SK-N-SH (cell line): ENCODE data around the gene SKI. TPM values are rescaled to one million over a fixed set of nuclear protein-coding genes. Genes with fewer than 3 reads are reported as not detected.

Experiments
- CTCF ChIA-PET: fragments of 300-600, 350-600 bp; formaldehyde crosslinking; extraction: SDS; loops from one replicate; lab custom pipeline; 2021; lab: Yijun Ruan, JAX
- POLR2A ChIA-PET: fragments of 350-600 bp; sonication (Branson Sonifier 250); formaldehyde crosslinking; extraction: SDS; loops from one replicate; lab custom pipeline; 2020; ENCODE audit warnings: antibody characterized with exemption, inconsistent platforms; lab: Yijun Ruan, JAX
- DNase-seq: peaks from one replicate; pipeline ENCODE4 v3.0.0; 2012
- H2AFZ ChIP-seq: fragments of 200-600 bp; sonication (generic); 2 replicates; pipeline ENCODE4 v1.8.1; 2016; ENCODE audit warnings: antibody characterized with exemption, mild to moderate bottlenecking, low read depth
- H3F3A ChIP-seq: fragments of 200-600 bp; sonication (generic); replicated peaks from 2 replicates; pipeline ENCODE3; 2016; ENCODE audit warnings: antibody characterized with exemption, mild to moderate bottlenecking; ENCODE audit not compliant: insufficient read depth
- H3K27ac ChIP-seq, 2 experiments: fragments of 200-500 bp in 1 of 2; fragments of 200-600 bp in 1 of 2; sonication (Bioruptor generic) in 1 of 2; sonication (generic), shearing (Covaris generic) in 1 of 2; 2 replicates each; pipeline versions ENCODE4 v1.5.1 to v1.6.1; 2014 to 2016; ENCODE audit warnings: low read depth in 2 of 2, inconsistent platforms in 1 of 2, low read length in 1 of 2, mild to moderate bottlenecking in 1 of 2, mixed read lengths in 1 of 2
- H3K27me3 ChIP-seq: fragments of 200-600 bp; sonication (generic), shearing (Covaris generic); 2 replicates; pipeline ENCODE4 v1.6.1; 2016; ENCODE audit warnings: mixed run types; ENCODE audit not compliant: insufficient read depth
- H3K36me3 ChIP-seq, 2 experiments: fragments of 200-500 bp in 1 of 2; fragments of 200-600 bp in 1 of 2; sonication (Bioruptor generic) in 1 of 2; sonication (generic) in 1 of 2; replicated peaks in 1 of 2; 2 replicates each; pipeline versions ENCODE3 to v1.5.1; 2014 to 2016; ENCODE audit warnings: low read length in 1 of 2, mild to moderate bottlenecking in 1 of 2; ENCODE audit not compliant: insufficient read depth in 2 of 2, control insufficient read depth in 1 of 2
- H3K4me1 ChIP-seq, 2 experiments: fragments of 200-500 bp in 1 of 2; fragments of 200-600 bp in 1 of 2; sonication (Bioruptor generic) in 1 of 2; sonication (generic), shearing (Covaris generic) in 1 of 2; 2 replicates each; pipeline versions ENCODE4 v1.5.1 to v1.6.1; 2014 to 2016; ENCODE audit warnings: low read depth in 1 of 2, low read length in 1 of 2, mixed run types in 1 of 2; ENCODE audit not compliant: insufficient read depth in 2 of 2, control insufficient read depth in 1 of 2
- H3K4me2 ChIP-seq: fragments of 200-600 bp; sonication (generic), shearing (Covaris generic); 2 replicates; pipeline ENCODE4 v1.6.1; 2017; ENCODE audit warnings: mixed run types
- H3K4me3 ChIP-seq, 2 experiments: fragments of 200-500 bp in 1 of 2; fragments of 200-600 bp in 1 of 2; sonication (Bioruptor generic) in 1 of 2; sonication (generic), shearing (Covaris generic) in 1 of 2; 2 replicates each; pipeline versions ENCODE4 v1.5.1 to v1.8.1; 2014 to 2016; ENCODE audit warnings: low read depth in 2 of 2, inconsistent platforms in 1 of 2, low read length in 1 of 2, mild to moderate bottlenecking in 1 of 2, mixed read lengths in 1 of 2, moderate library complexity in 1 of 2
- H3K79me2 ChIP-seq: fragments of 200-600 bp; sonication (generic); 2 replicates; pipeline ENCODE4 v1.8.1; 2017; ENCODE audit warnings: mild to moderate bottlenecking; ENCODE audit not compliant: insufficient read depth
- H3K9ac ChIP-seq: fragments of 200-600 bp; sonication (generic); 2 replicates; pipeline ENCODE4 v1.6.1; 2017; ENCODE audit warnings: mixed run types
- H3K9me2 ChIP-seq: fragments of 200-600 bp; sonication (generic); 2 replicates; pipeline ENCODE4 v1.6.1; 2017; ENCODE audit warnings: mixed run types
- H3K9me3 ChIP-seq: fragments of 200-600 bp; sonication (generic); 2 replicates; pipeline ENCODE4 v1.6.1; 2017; ENCODE audit warnings: mixed run types, mild to moderate bottlenecking, moderate library complexity
- H4K20me1 ChIP-seq: fragments of 200-600 bp; sonication (generic); 2 replicates; pipeline ENCODE4 v1.6.1; 2017; ENCODE audit warnings: mild to moderate bottlenecking, mixed run types; ENCODE audit not compliant: insufficient read depth
- ELF1 ChIP-seq: IDR thresholded peaks from 2 replicates; pipeline ENCODE4 v1.4.0; 2012
- EP300 ChIP-seq, 2 experiments: IDR thresholded peaks; 2 replicates each; pipeline versions ENCODE4 v1.4.0 to v1.6.1; 2012; ENCODE audit warnings: borderline replicate concordance in 1 of 2, low read depth in 1 of 2, low read length in 1 of 2
- EZH2phosphoT487 ChIP-seq: fragments of 200-600 bp; sonication (generic); IDR thresholded peaks from 2 replicates; pipeline ENCODE4 v1.6.1; 2017; ENCODE audit warnings: low read depth, mixed run types, mild to moderate bottlenecking, antibody characterized with exemption, moderate library complexity, borderline replicate concordance
- FOSL2 ChIP-seq: IDR thresholded peaks from 2 replicates; pipeline ENCODE4 v1.4.0; 2012; ENCODE audit warnings: low read depth, mild to moderate bottlenecking, moderate library complexity, borderline replicate concordance
- FOXM1 ChIP-seq: IDR thresholded peaks from 2 replicates; pipeline ENCODE4 v1.4.0; 2012; ENCODE audit warnings: low read depth, mild to moderate bottlenecking
- GABPA ChIP-seq: IDR thresholded peaks from 2 replicates; pipeline ENCODE4 v1.4.0; 2012; ENCODE audit warnings: low read depth, mild to moderate bottlenecking
- GATA2 ChIP-seq: sonication (generic); formaldehyde crosslinking; IDR thresholded peaks from 2 replicates; pipeline ENCODE4 v1.5.0; 2020; ENCODE audit warnings: mild to moderate bottlenecking, missing genetic modification reagents
- MXI1 ChIP-seq: IDR thresholded peaks from 2 replicates; pipeline ENCODE4 v1.6.1; 2012; ENCODE audit warnings: mild to moderate bottlenecking, low read depth, low read length, improper control_type of control experiment
- NFIC ChIP-seq: IDR thresholded peaks from 2 replicates; pipeline ENCODE4 v1.4.0; 2012; ENCODE audit warnings: borderline replicate concordance
- RAD21 ChIP-seq: IDR thresholded peaks from 2 replicates; pipeline ENCODE4 v1.6.1; 2012; ENCODE audit warnings: mild to moderate bottlenecking, low read length
- TAF1 ChIP-seq: IDR thresholded peaks from 2 replicates; pipeline ENCODE4 v1.6.1; 2012; ENCODE audit warnings: low read depth, mild to moderate bottlenecking, low read length, moderate library complexity, borderline replicate concordance
- TCF12 ChIP-seq: IDR thresholded peaks from 2 replicates; pipeline ENCODE4 v1.4.0; 2012
- YY1 ChIP-seq: IDR thresholded peaks from 2 replicates; pipeline ENCODE4 v1.4.0; 2012; ENCODE audit warnings: low read depth, mild to moderate bottlenecking
- WGBS: methylation state at CpG from one replicate; pipeline ENCODE4 v1.1.6; 2017; ENCODE audit warnings: low lambda C conversion rate; 5-methylcytosine and 5-hydroxymethylcytosine counted together
- polyA plus RNA-seq, 3 experiments: library from polyadenylated mRNA; depleted of rRNA; stranded (reverse); fragments of >200 nt; gene quantifications; 2 replicates each; pipeline ENCODE4 v1.2.3, GENCODE V29; 2012
- TF ChIP-seq, protein P1 (sequence below): IDR thresholded peaks from 2 replicates; pipeline ENCODE4 v1.4.0; 2012; ENCODE audit warnings: low read depth
- TF ChIP-seq, protein P2 (sequence below): IDR thresholded peaks from 2 replicates; pipeline ENCODE4 v1.4.0; 2012; ENCODE audit warnings: low read depth, borderline replicate concordance
- TF ChIP-seq, protein P3 (sequence below): fragments of 150-350 bp; IDR thresholded peaks from 2 replicates; pipeline ENCODE4 v1.6.1; 2016; ENCODE audit warnings: mild to moderate bottlenecking, low read depth, low read length

Gene SKI
- polyA plus RNA-seq, 1 of the 3 experiments (the other 2 are of a cell fraction) = 7.2 TPM

DNA sequence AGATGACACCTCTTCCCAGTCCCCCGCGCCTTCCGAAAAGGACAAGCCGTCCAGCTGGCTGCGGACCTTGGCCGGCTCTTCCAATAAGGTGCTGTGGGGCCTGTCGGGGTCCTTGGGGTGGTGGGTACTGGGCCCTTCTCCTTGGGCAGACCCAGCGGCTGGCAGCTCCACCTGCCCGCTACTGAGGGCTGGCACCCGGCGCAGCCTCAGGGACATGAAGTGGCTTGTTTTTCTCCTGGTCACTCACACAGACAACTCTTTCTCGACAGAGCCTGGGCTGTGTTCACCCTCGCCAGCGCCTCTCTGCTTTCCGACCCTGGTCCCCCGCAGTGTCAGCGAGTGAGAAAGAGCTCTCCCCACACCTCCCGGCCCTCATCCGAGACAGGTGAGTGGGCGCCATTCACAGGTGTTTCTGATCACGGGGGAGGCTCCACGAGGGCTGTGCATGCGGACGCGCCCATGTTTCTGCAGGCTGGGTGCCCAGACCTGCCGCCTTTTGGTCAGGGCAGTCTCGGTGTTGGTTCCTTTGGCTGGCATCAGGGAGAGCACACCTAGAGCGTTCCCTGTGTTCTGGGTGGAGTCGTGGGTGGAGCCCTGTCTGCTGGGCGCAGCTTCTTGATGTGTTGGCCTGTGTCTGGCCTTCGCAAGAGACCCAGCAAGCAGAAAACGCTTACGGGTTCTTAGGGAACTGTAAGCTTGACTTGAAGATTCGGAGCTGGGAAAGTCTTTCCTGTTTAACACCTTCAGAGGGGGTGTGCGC is 75.1 kb downstream of the SKI start:
- H3K4me3 ChIP-seq = no peak overlapping the region
- H3K27ac ChIP-seq = no peak overlapping the region; a peak in 1 of 4 replicates
- H3K27me3 ChIP-seq = no peaks in the 10 kb centered on the region
- WGBS = 98% methylated on average over 19 of the region's 35 CpGs
- peaks cover 3 to 49% of the 10 kb centered on the region in 2 experiments for H3K36me3 ChIP-seq
- no peak for DNase-seq
- no peaks in the 10 kb centered on the region for H3K9me2 ChIP-seq
- TF ChIP-seq TAF1 (no peak), EP300 (IDR thresholded peaks at IDR 0.05; ENCODE audit: borderline replicate concordance in 1 of 2, low read depth in 1 of 2, low read length in 1 of 2) (no peak), RAD21 (no peak), FOXM1 (no peak), TCF12 (no peak), NFIC (no peak), GABPA (no peak), MXI1 (no peak), YY1 (no peak), EZH2phosphoT487 (no peak), GATA2 (no peak), FOSL2 (no peak), ELF1 (no peak)
- TF ChIP-seq, protein P1, sequence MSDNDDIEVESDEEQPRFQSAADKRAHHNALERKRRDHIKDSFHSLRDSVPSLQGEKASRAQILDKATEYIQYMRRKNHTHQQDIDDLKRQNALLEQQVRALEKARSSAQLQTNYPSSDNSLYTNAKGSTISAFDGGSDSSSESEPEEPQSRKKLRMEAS = no peak
- TF ChIP-seq, protein P2, sequence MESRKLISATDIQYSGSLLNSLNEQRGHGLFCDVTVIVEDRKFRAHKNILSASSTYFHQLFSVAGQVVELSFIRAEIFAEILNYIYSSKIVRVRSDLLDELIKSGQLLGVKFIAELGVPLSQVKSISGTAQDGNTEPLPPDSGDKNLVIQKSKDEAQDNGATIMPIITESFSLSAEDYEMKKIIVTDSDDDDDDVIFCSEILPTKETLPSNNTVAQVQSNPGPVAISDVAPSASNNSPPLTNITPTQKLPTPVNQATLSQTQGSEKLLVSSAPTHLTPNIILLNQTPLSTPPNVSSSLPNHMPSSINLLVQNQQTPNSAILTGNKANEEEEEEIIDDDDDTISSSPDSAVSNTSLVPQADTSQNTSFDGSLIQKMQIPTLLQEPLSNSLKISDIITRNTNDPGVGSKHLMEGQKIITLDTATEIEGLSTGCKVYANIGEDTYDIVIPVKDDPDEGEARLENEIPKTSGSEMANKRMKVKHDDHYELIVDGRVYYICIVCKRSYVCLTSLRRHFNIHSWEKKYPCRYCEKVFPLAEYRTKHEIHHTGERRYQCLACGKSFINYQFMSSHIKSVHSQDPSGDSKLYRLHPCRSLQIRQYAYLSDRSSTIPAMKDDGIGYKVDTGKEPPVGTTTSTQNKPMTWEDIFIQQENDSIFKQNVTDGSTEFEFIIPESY = no peak
- TF ChIP-seq, protein P3, sequence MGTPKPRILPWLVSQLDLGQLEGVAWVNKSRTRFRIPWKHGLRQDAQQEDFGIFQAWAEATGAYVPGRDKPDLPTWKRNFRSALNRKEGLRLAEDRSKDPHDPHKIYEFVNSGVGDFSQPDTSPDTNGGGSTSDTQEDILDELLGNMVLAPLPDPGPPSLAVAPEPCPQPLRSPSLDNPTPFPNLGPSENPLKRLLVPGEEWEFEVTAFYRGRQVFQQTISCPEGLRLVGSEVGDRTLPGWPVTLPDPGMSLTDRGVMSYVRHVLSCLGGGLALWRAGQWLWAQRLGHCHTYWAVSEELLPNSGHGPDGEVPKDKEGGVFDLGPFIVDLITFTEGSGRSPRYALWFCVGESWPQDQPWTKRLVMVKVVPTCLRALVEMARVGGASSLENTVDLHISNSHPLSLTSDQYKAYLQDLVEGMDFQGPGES = no peak
- peaks cover 49% of the 10 kb centered on the region for H4K20me1 ChIP-seq
- ChIA-PET POLR2A (no interaction called here), CTCF (interaction anchor here (0.8 to 1.3 kb wide), 4 partner anchors 12 to 108 kb away, joined by 3 read pairs; partner anchors contain the start of gene FAAP20)
- H3K79me2 ChIP-seq = peaks cover 44% of the 10 kb centered on the region
- H3K4me2 ChIP-seq = no peak overlapping the region
- peaks cover 4% of the 10 kb centered on the region for H3F3A ChIP-seq
- peaks cover 0 to 43% of the 10 kb centered on the region in 2 experiments; a peak in 1 of 4 replicates for H3K4me1 ChIP-seq
- no peak overlapping the region for H2AFZ ChIP-seq
- H3K9ac ChIP-seq = no peak overlapping the region
- no peaks in the 10 kb centered on the region for H3K9me3 ChIP-seq
